Memory B cell (primary cell): ENCODE data around the gene GPR83.

Source experiments
- ATAC-seq: fragments of 150-1000 bp; cut with Tn5 transposase; 2 replicates; pipeline ENCODE4 v1.10.0; 2021; ENCODE audit warnings: low read depth, mild to moderate bottlenecking, moderate library complexity
- DNase-seq, 2 donors: peaks; one replicate each; pipeline ENCODE4 v3.0.0; 2022; ENCODE audit warnings: low spot score in 2 of 2
- H3K27ac Mint-ChIP-seq: one replicate; pipeline ENCODE4 v1.8.0; 2022; ENCODE audit warnings: mild to moderate bottlenecking, moderate library complexity, mixed read lengths
- H3K27me3 Mint-ChIP-seq: one replicate; pipeline ENCODE4 v1.8.0; 2022; ENCODE audit warnings: mixed read lengths
- H3K36me3 Mint-ChIP-seq: one replicate; pipeline ENCODE4 v1.8.0; 2022; ENCODE audit warnings: mild to moderate bottlenecking, mixed read lengths
- H3K4me1 Mint-ChIP-seq: one replicate; pipeline ENCODE4 v1.8.0; 2022; ENCODE audit warnings: mixed read lengths
- H3K4me3 Mint-ChIP-seq: one replicate; pipeline ENCODE4 v1.8.0; 2022; ENCODE audit warnings: mild to moderate bottlenecking, moderate library complexity, mixed read lengths
- H3K9me3 Mint-ChIP-seq: one replicate; pipeline ENCODE4 v1.8.0; 2022; ENCODE audit warnings: mixed read lengths

Gene GPR83

GRCh38 chr11:94336033-94336432, 65.2 kb downstream of the GPR83 start:
- ATAC-seq (no peak), DNase-seq (no peak)
- no peaks in the 10 kb centered on the region for H3K4me1 Mint-ChIP-seq
- peaks cover 1% of the 10 kb centered on the region for H3K9me3 Mint-ChIP-seq
- no peak overlapping the region for H3K4me3 Mint-ChIP-seq
- no peaks in the 10 kb centered on the region for H3K36me3 Mint-ChIP-seq
- no peak overlapping the region for H3K27ac Mint-ChIP-seq
- H3K27me3 Mint-ChIP-seq: peaks cover under 1% of the 10 kb centered on the region

DNA sequence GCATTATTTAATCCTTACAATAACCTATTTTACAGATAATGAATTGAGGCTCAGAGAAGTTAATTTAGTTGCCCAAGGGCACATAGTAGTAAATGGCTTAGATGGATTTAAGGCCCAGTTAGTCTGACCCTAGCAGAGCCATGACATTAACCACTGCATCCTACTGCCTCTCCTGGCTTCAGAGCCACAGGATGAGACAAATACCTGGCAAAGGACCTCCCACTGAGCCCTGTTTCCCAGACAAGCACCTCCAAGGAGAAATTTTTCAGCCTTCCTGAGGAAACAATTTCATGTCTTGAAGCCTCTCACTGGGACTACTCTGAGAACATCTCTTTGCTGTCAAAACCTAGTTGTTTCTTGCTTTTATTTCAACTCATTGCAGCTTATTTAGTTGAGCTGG, 68.4 kb downstream of the GPR83 start:
- no peak overlapping the region for H3K27ac Mint-ChIP-seq
- DNase-seq: no peak
- H3K36me3 Mint-ChIP-seq: no peaks in the 10 kb centered on the region
- no peak for ATAC-seq
- peaks cover 5% of the 10 kb centered on the region for H3K27me3 Mint-ChIP-seq
- H3K4me1 Mint-ChIP-seq: no peaks in the 10 kb centered on the region
- no peaks in the 10 kb centered on the region for H3K9me3 Mint-ChIP-seq
- no peak overlapping the region for H3K4me3 Mint-ChIP-seq

DNA sequence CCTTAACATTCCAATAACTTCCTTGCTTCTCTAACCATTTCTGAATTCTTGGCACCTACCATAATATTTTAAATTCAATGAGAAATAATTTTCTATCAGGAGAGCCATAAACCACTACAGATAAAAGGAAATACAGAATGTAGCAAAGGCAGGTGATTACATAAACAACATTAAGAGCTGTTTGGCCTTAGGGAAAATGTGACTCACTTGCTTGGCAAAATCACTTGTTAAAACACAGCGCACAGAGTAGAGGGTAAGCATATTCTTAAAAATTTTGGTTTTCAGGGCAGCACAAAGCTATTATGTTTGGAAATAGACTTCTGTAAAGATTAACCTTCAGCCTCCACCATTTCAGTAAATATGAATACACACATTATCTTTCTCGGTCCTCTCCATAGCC, 70.4 kb downstream of the GPR83 start:
- DNase-seq: no peak
- ATAC-seq: no peak

GRCh38 chr11:94329501-94329900, 71.7 kb downstream of the GPR83 start:
- Mint-ChIP-seq H3K27ac (no peak overlapping the region), H3K36me3 (no peaks in the 10 kb centered on the region), H3K4me1 (no peaks in the 10 kb centered on the region), H3K9me3 (peaks cover 3% of the 10 kb centered on the region), H3K27me3 (peaks cover 5% of the 10 kb centered on the region), H3K4me3 (no peak overlapping the region)
- no peak for DNase-seq
- ATAC-seq: no peak

More for the DNA sequence above, 70.4 kb downstream of the GPR83 start:
- H3K27me3 Mint-ChIP-seq: peaks cover 5% of the 10 kb centered on the region
- no peak overlapping the region for H3K4me3 Mint-ChIP-seq
- no peaks in the 10 kb centered on the region for H3K4me1 Mint-ChIP-seq
- peaks cover 1% of the 10 kb centered on the region for H3K9me3 Mint-ChIP-seq
- H3K27ac Mint-ChIP-seq: no peak overlapping the region
- no peaks in the 10 kb centered on the region for H3K36me3 Mint-ChIP-seq

- no peaks in the 10 kb centered on the region for H3K36me3 Mint-ChIP-seq
- no peak overlapping the region for H3K4me3 Mint-ChIP-seq
- no peaks in the 10 kb centered on the region for H3K4me1 Mint-ChIP-seq
- H3K9me3 Mint-ChIP-seq: peaks cover 3% of the 10 kb centered on the region
- no peak overlapping the region for H3K27ac Mint-ChIP-seq
- no peak for DNase-seq
- ATAC-seq: no peak
- peaks cover 5% of the 10 kb centered on the region for H3K27me3 Mint-ChIP-seq
These were observed 72.6 kb downstream of the GPR83 start for GRCh38 chr11:94328587-94329080.
